Mesenchymal stem cell (in vitro differentiated cells and primary cell): Measurements from ENCODE around the gene RDH5.
A peak's percentile ranks its signal among the peaks of the same experiment; 100 is the strongest.

Source experiments
- DNase-seq: peaks from one replicate; pipeline ENCODE4 v3.0.0-alpha.2; 2013
- H2AFZ ChIP-seq: one replicate; pipeline ENCODE4 v1.6.1; 2013; ENCODE audit warnings: low read depth, mild to moderate bottlenecking, control low read depth, inconsistent platforms, low read length, moderate library complexity
- H2AK5ac ChIP-seq: 2 replicates; pipeline ENCODE4 v1.6.1; 2013; ENCODE audit warnings: low read length, moderate library complexity, mild to moderate bottlenecking, inconsistent platforms; ENCODE audit not compliant: severe bottlenecking
- H2BK120ac ChIP-seq: one replicate; pipeline ENCODE4 v1.6.1; 2013; ENCODE audit warnings: low read depth, mild to moderate bottlenecking, inconsistent platforms, low read length, moderate library complexity
- H2BK12ac ChIP-seq, 2 experiments: one replicate each; pipeline ENCODE4 v1.6.1; 2013; ENCODE audit warnings: inconsistent platforms in 2 of 2, low read length in 2 of 2, mild to moderate bottlenecking in 2 of 2, moderate library complexity in 2 of 2, control low read depth in 1 of 2
- H2BK15ac ChIP-seq: one replicate; pipeline ENCODE4 v1.6.1; 2013; ENCODE audit warnings: mild to moderate bottlenecking, low read depth, inconsistent platforms; ENCODE audit not compliant: poor library complexity, severe bottlenecking
- H2BK5ac ChIP-seq: 2 replicates; pipeline ENCODE4 v1.6.1; 2013; ENCODE audit warnings: low read depth, mild to moderate bottlenecking, low read length, control low read depth, inconsistent platforms; ENCODE audit not compliant: poor library complexity, severe bottlenecking
- H3K14ac ChIP-seq, 2 experiments: one replicate each; pipeline ENCODE4 v1.6.1; 2013; ENCODE audit warnings: inconsistent platforms in 2 of 2, low read length in 2 of 2, control low read depth in 1 of 2, mild to moderate bottlenecking in 1 of 2, moderate library complexity in 1 of 2
- H3K18ac ChIP-seq, 2 experiments: one replicate each; pipeline ENCODE4 v1.6.1; 2013; ENCODE audit warnings: inconsistent platforms in 2 of 2, low read length in 2 of 2, control low read depth in 1 of 2, low read depth in 1 of 2, mild to moderate bottlenecking in 1 of 2
- H3K23ac ChIP-seq, 2 experiments: one replicate each; pipeline ENCODE4 v1.6.1; 2013; ENCODE audit warnings: inconsistent platforms in 2 of 2, low read length in 2 of 2, mild to moderate bottlenecking in 2 of 2, moderate library complexity in 2 of 2, control low read depth in 1 of 2
- H3K27ac ChIP-seq: 2 replicates; pipeline ENCODE4 v1.5.1; 2013; ENCODE audit warnings: mild to moderate bottlenecking, moderate library complexity, low read length, control low read depth, inconsistent platforms; ENCODE audit not compliant: poor library complexity, severe bottlenecking
- H3K27me3 ChIP-seq, 2 experiments: 2 replicates each; pipeline versions ENCODE4 v1.6.1 to v1.7.0; 2013; ENCODE audit warnings: low read length in 2 of 2, mild to moderate bottlenecking in 2 of 2, moderate library complexity in 2 of 2, control low read depth in 1 of 2, inconsistent platforms in 1 of 2; ENCODE audit not compliant: control insufficient read depth in 1 of 2, insufficient read depth in 1 of 2
- H3K36me3 ChIP-seq, 2 experiments: 2 replicates each; pipeline versions ENCODE4 v1.6.1 to v1.7.0; 2013; ENCODE audit warnings: low read length in 2 of 2, control low read depth in 1 of 2, inconsistent platforms in 1 of 2, low read depth in 1 of 2, mild to moderate bottlenecking in 1 of 2; ENCODE audit not compliant: insufficient read depth in 2 of 2, control insufficient read depth in 1 of 2
- H3K4ac ChIP-seq, 2 experiments: one replicate each; pipeline ENCODE4 v1.6.1; 2013; ENCODE audit warnings: inconsistent platforms in 2 of 2, low read length in 2 of 2, mild to moderate bottlenecking in 2 of 2, moderate library complexity in 2 of 2, control low read depth in 1 of 2, low read depth in 1 of 2
- H3K4me1 ChIP-seq: 2 replicates; pipeline ENCODE4 v1.6.1; 2013; ENCODE audit warnings: low read depth, low read length, control low read depth; ENCODE audit not compliant: control insufficient read depth, insufficient read depth
- H3K4me2 ChIP-seq: 2 replicates; pipeline ENCODE4 v1.6.1; 2013; ENCODE audit warnings: low read length, mild to moderate bottlenecking, inconsistent platforms; ENCODE audit not compliant: poor library complexity, severe bottlenecking
- H3K4me3 ChIP-seq, 2 experiments: 2 replicates each; pipeline versions ENCODE4 v1.5.1 to v1.7.0; 2013; ENCODE audit warnings: low read length in 2 of 2, mild to moderate bottlenecking in 2 of 2, control low read depth in 1 of 2, low read depth in 1 of 2; ENCODE audit not compliant: insufficient read depth in 1 of 2
- H3K79me1 ChIP-seq: replicated peaks from 2 replicates; pipeline ENCODE4 v1.6.1; 2013; ENCODE audit warnings: mild to moderate bottlenecking, control low read depth, low read length, inconsistent platforms; ENCODE audit not compliant: poor library complexity, severe bottlenecking
- H3K9ac ChIP-seq: 2 replicates; pipeline ENCODE4 v1.7.0; 2013; ENCODE audit warnings: mild to moderate bottlenecking, low read length, moderate library complexity
- H3K9me3 ChIP-seq: 2 replicates; pipeline ENCODE4 v1.7.0; 2013; ENCODE audit warnings: mild to moderate bottlenecking, low read length; ENCODE audit not compliant: control insufficient read depth
- H4K8ac ChIP-seq: one replicate; pipeline ENCODE4 v1.6.1; 2013; ENCODE audit warnings: inconsistent platforms, mild to moderate bottlenecking, low read length, moderate library complexity
- H4K91ac ChIP-seq: one replicate; pipeline ENCODE4 v1.6.1; 2013; ENCODE audit warnings: mild to moderate bottlenecking, low read length, inconsistent platforms
- WGBS: methylation state at CpG from one replicate; pipeline ENCODE4 v1.1.7; 2013; ENCODE audit warnings: mixed read lengths; 5-methylcytosine and 5-hydroxymethylcytosine counted together

Gene RDH5

DNA sequence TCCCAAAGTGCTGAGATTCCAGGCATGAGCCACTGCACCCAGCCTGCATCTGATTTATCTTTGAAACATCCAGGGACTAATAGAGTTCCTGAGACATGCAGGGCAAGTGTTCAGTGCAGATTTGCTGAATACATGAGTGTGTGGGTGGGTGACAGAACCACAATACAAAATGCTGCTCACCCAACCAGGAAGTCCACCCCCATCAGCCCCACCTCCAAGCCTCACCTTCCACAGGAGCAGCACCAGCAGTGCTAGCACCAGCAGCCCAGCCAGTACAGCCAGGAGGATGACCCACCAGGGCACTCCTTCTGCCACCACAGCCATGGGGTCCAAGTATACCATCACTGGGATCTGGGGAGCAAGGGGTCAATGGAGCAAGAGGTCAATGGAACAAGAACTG lies 32.4 kb upstream of the RDH5 start:
- Histone ChIP-seq H2BK15ac (no peak overlapping the region), H3K14ac (no peak overlapping the region), H2BK120ac (no peak overlapping the region), H3K79me1 (no peaks in the 10 kb centered on the region), H3K4me3 (no peak overlapping the region), H2BK12ac (no peak overlapping the region), H3K23ac (no peak overlapping the region), H4K91ac (no peak overlapping the region), H3K4me2 (no peak overlapping the region), H3K4me1 (no peaks in the 10 kb centered on the region), H2AFZ (no peak overlapping the region), H4K8ac (no peak overlapping the region), H3K9ac (no peak overlapping the region), H3K18ac (no peak overlapping the region), H3K4ac (no peak overlapping the region), H3K36me3 (peaks cover 0 to 54% of the 10 kb centered on the region in 2 experiments), H2BK5ac (no peak overlapping the region), H3K9me3 (no peaks in the 10 kb centered on the region), H2AK5ac (no peak overlapping the region), H3K27ac (no peak overlapping the region), H3K27me3 (peaks cover 0 to 25% of the 10 kb centered on the region in 2 experiments)
- DNase-seq, result no peak

DNA sequence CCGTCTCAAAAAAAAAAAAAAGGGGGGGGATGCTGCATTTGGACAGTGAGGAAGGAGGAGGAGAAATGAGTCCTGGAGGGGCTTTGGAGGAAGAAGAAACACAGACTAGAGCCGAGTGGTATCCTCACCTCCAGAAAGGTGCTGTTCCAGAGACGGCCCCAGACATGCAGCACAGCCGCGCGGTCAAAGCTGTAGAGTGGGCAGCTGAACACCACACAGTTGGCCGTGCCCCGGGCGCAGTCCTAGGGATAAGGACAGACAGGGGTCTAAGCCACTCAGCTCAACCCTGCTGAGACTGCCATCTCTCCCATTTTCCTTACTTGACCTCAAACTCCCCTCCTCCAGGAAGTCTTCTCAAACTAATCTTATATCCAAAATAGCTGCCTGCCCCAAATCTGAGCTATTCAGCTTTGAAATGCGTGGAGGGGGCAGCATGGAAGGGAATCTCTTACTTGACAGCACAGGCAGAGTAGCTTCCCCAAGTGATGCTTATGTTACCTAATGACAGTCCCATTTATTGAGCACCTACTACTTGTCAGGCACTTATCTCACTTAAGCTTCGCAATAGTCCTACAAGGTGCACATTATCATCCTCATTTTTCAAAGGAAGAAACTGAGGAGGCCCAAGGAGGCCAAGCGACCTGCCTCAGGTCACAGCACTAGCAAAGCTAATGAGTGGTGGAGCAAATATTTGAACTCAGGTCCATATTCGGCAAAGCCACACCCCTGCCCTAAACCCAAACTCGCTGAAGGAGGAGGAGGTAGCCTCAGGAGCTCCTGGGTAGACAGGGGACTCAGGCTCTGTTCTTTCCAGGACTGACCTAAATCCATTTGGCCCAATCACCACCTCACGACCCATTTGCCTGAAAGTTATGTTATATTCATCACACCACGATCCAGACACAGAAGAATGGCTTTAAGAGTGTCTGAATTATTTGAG lies 31.2 kb upstream of the RDH5 start:
- Histone ChIP-seq H3K18ac (no peak overlapping the region), H3K4me2 (no peak overlapping the region), H2AFZ (no peak overlapping the region), H3K23ac (no peak overlapping the region), H2BK5ac (no peak overlapping the region), H3K14ac (no peak overlapping the region), H3K27ac (no peak overlapping the region), H3K4me3 (no peak overlapping the region), H3K4me1 (no peaks in the 10 kb centered on the region), H3K79me1 (no peaks in the 10 kb centered on the region), H4K91ac (no peak overlapping the region), H3K9me3 (no peaks in the 10 kb centered on the region), H2BK15ac (peak overlapping the region; percentile 16), H3K36me3 (peaks cover 0 to 66% of the 10 kb centered on the region in 2 experiments), H3K4ac (no peak overlapping the region), H2BK120ac (no peak overlapping the region), H4K8ac (no peak overlapping the region), H3K27me3 (peaks cover 0 to 22% of the 10 kb centered on the region in 2 experiments), H2BK12ac (no peak overlapping the region), H3K9ac (no peak overlapping the region), H2AK5ac (no peak overlapping the region)
- 86% methylated on average over 14 of the region's 16 CpGs for WGBS
- DNase-seq, result no peak

- Histone ChIP-seq H3K36me3 (peaks cover 0 to 80% of the 10 kb centered on the region in 2 experiments), H2BK5ac (no peak overlapping the region), H3K9ac (no peak overlapping the region), H3K23ac (no peak overlapping the region), H2AK5ac (no peak overlapping the region), H4K91ac (no peak overlapping the region), H3K4me3 (no peak overlapping the region), H3K27ac (no peak overlapping the region), H3K9me3 (no peaks in the 10 kb centered on the region), H2AFZ (no peak overlapping the region), H4K8ac (no peak overlapping the region), H3K4me2 (no peak overlapping the region), H3K27me3 (peaks cover 0 to 11% of the 10 kb centered on the region in 2 experiments), H3K4me1 (no peaks in the 10 kb centered on the region), H3K18ac (no peak overlapping the region), H2BK12ac (no peak overlapping the region), H2BK15ac (no peak overlapping the region), H3K79me1 (no peaks in the 10 kb centered on the region), H2BK120ac (no peak overlapping the region), H3K4ac (no peak overlapping the region), H3K14ac (peak overlapping the region in 1 of 2 experiments; percentile 3)
- no peak for DNase-seq
- WGBS, result 92% methylated on average over 11 of the region's 12 CpGs
Observed at GRCh38 chr12:55692631-55693322, 27.4 kb upstream of the RDH5 start.
